NCI-H2171 (cell line): ENCODE data around the gene CSTPP1.
"Not testable (repeated sequence)": the region's sequence is repeated elsewhere in the genome, so short reads cannot be mapped to it uniquely, and the experiment has no call there.

Experiments used
- DNase-seq: peaks from one replicate; lab custom pipeline; 2025; lab: John Stamatoyannopoulos, UW

CSTPP1 gene

GRCh38 chr11:46912526-46913150 is 23.9 kb upstream of the CSTPP1 start:
- DNase-seq = no peak

- no peak for DNase-seq
Observed at GRCh38 chr11:46913484-46913883, 23.1 kb upstream of the CSTPP1 start.

GRCh38 chr11:46914363-46914762 is 22.2 kb upstream of the CSTPP1 start:
- no peak for DNase-seq

GRCh38 chr11:46914910-46915309 is 21.7 kb upstream of the CSTPP1 start:
- no peak for DNase-seq

GRCh38 chr11:46916286-46917108 is 20.1 kb upstream of the CSTPP1 start:
- no peak for DNase-seq

GRCh38 chr11:46917109-46917761 is 19.3 kb upstream of the CSTPP1 start:
- no peak for DNase-seq

GRCh38 chr11:46917762-46918082 is 18.8 kb upstream of the CSTPP1 start:
- no peak for DNase-seq

- DNase-seq = no peak
Observed at GRCh38 chr11:46918083-46918787, 18.3 kb upstream of the CSTPP1 start, which contains the start of gene LRP4. Gene LRP4, minus strand, starts transcription at chr11:46918550. Its CDS starts 171 bp downstream, at chr11:46918379.

GRCh38 chr11:46918788-46919513 is 17.6 kb upstream of the CSTPP1 start:
- no peak for DNase-seq

GRCh38 chr11:46920755-46921154 is 15.8 kb upstream of the CSTPP1 start:
- no peak for DNase-seq

GRCh38 chr11:46927928-46928327 is 8.6 kb upstream of the CSTPP1 start:
- DNase-seq = not testable (repeated sequence)

- not testable (repeated sequence) for DNase-seq
Observed at GRCh38 chr11:46928701-46929100, 7.9 kb upstream of the CSTPP1 start.

GRCh38 chr11:46930089-46930488 is 6.5 kb upstream of the CSTPP1 start:
- no peak for DNase-seq

- no peak for DNase-seq
Observed at GRCh38 chr11:46942172-46942571, 5.6 kb downstream of the CSTPP1 start.

GRCh38 chr11:46944356-46945075 is 8.0 kb downstream of the CSTPP1 start:
- no peak for DNase-seq

- DNase-seq = peak; percentile 7
Observed at GRCh38 chr11:46947399-46948077, 11.0 kb downstream of the CSTPP1 start.

GRCh38 chr11:46948378-46949131 is 12.0 kb downstream of the CSTPP1 start:
- no peak for DNase-seq

- DNase-seq = no peak
Observed at GRCh38 chr11:46949297-46949696, 12.7 kb downstream of the CSTPP1 start.

- no peak for DNase-seq
Observed at GRCh38 chr11:46951864-46952263, 15.3 kb downstream of the CSTPP1 start.

- no peak for DNase-seq
Observed at GRCh38 chr11:46952553-46952952, 16.0 kb downstream of the CSTPP1 start.
